Nucleus accumbens (tissue), 56 donors: ENCODE measurements around the gene MS4A10.
A peak's percentile ranks its signal among the peaks of the same experiment; 100 is the strongest.

Experiments
- DNase-seq, 56 donors: peaks; one replicate each; lab custom pipeline; 2025; lab: John Stamatoyannopoulos, UW

Gene MS4A10

GRCh38 chr11:60785806-60786361 is 751 bp downstream of the MS4A10 start:
- DNase-seq = peak in 28 of 56 donors; percentile 8 to 71 (median 35)

GRCh38 chr11:60786811-60787567 is 1.9 kb downstream of the MS4A10 start:
- peak in 2 of 56 donors; percentile 3 to 7 for DNase-seq

GRCh38 chr11:60788401-60789125 is 3.4 kb downstream of the MS4A10 start:
- no peak for DNase-seq

GRCh38 chr11:60790726-60791125 is 5.6 kb downstream of the MS4A10 start:
- DNase-seq = no peak

GRCh38 chr11:60791153-60791933 is 6.2 kb downstream of the MS4A10 start:
- DNase-seq = no peak

- no peak for DNase-seq
Measured at GRCh38 chr11:60792521-60792920, 7.4 kb downstream of the MS4A10 start.

- DNase-seq = no peak
Measured at GRCh38 chr11:60795291-60795690, 10.2 kb downstream of the MS4A10 start.

GRCh38 chr11:60797846-60798630 is 12.9 kb downstream of the MS4A10 start:
- DNase-seq = no peak

- no peak for DNase-seq
Measured at GRCh38 chr11:60798631-60799030, 13.5 kb downstream of the MS4A10 start.

- no peak for DNase-seq
Measured at GRCh38 chr11:60801194-60801593, 16.1 kb downstream of the MS4A10 start.

GRCh38 chr11:60803273-60803936 is 18.3 kb downstream of the MS4A10 start:
- DNase-seq = no peak

GRCh38 chr11:60809249-60809648 is 24.1 kb downstream of the MS4A10 start:
- DNase-seq = no peak

- DNase-seq = peak in 23 of 56 donors; percentile 2 to 70 (median 35)
Measured at GRCh38 chr11:60809691-60810090, 24.6 kb downstream of the MS4A10 start.

- no peak for DNase-seq
Measured at GRCh38 chr11:60810151-60810550, 25.0 kb downstream of the MS4A10 start.

- DNase-seq = no peak
Measured at GRCh38 chr11:60810569-60810968, 25.4 kb downstream of the MS4A10 start.

GRCh38 chr11:60813324-60813723 is 28.2 kb downstream of the MS4A10 start:
- DNase-seq = no peak

- no peak for DNase-seq
Measured at GRCh38 chr11:60814112-60814511, 29.0 kb downstream of the MS4A10 start.

GRCh38 chr11:60816590-60817157 is 31.5 kb downstream of the MS4A10 start:
- no peak for DNase-seq

GRCh38 chr11:60818057-60818456 is 32.9 kb downstream of the MS4A10 start:
- DNase-seq = no peak
